ENCODE data around the gene ITPK1.

GRCh38 chr14:93094121-93094918 is 21.4 kb downstream of the ITPK1 start:
- TF ChIP-seq CTCF (IDR thresholded peaks at IDR 0.05; ENCODE audit: borderline replicate concordance, extremely low read depth, low read length, poor library complexity, severe bottlenecking): no peak
- TF ChIP-seq EZH2 (IDR thresholded peaks at IDR 0.05; ENCODE audit: borderline replicate concordance, low read depth, low read length, severe bottlenecking): no peak

All from DND-41 (cell line).